NB4 (cell line): ENCODE results near the gene LRWD1.
"Not testable (repeated sequence)": the region's sequence is repeated elsewhere in the genome, so short reads cannot be mapped to it uniquely, and the experiment has no call there.

Source experiments
- MYC ChIP-seq: IDR thresholded peaks from 2 replicates; pipeline ENCODE4 v1.6.1; 2011; ENCODE audit warnings: low read depth, low read length
- POLR2A ChIP-seq: IDR thresholded peaks from 2 replicates; pipeline ENCODE4 v1.6.1; 2011; ENCODE audit warnings: mild to moderate bottlenecking; ENCODE audit not compliant: insufficient read length; ENCODE audit errors: extremely low read depth
- TF ChIP-seq, protein P1 (sequence below): IDR thresholded peaks from one replicate; pipeline ENCODE4 v1.5.1; 2012; ENCODE audit warnings: low read depth, low read length
- TF ChIP-seq, protein P2 (sequence below): IDR thresholded peaks from 2 replicates; pipeline ENCODE4 v1.6.1; 2011; ENCODE audit warnings: low read depth, low read length

GRCh38 chr7:102503141-102503540 is 38.4 kb downstream of the LRWD1 start:
- TF ChIP-seq, protein P1, sequence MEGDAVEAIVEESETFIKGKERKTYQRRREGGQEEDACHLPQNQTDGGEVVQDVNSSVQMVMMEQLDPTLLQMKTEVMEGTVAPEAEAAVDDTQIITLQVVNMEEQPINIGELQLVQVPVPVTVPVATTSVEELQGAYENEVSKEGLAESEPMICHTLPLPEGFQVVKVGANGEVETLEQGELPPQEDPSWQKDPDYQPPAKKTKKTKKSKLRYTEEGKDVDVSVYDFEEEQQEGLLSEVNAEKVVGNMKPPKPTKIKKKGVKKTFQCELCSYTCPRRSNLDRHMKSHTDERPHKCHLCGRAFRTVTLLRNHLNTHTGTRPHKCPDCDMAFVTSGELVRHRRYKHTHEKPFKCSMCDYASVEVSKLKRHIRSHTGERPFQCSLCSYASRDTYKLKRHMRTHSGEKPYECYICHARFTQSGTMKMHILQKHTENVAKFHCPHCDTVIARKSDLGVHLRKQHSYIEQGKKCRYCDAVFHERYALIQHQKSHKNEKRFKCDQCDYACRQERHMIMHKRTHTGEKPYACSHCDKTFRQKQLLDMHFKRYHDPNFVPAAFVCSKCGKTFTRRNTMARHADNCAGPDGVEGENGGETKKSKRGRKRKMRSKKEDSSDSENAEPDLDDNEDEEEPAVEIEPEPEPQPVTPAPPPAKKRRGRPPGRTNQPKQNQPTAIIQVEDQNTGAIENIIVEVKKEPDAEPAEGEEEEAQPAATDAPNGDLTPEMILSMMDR = not testable (repeated sequence)
- not testable (repeated sequence) for TF ChIP-seq POLR2A, MYC
- TF ChIP-seq, protein P2, sequence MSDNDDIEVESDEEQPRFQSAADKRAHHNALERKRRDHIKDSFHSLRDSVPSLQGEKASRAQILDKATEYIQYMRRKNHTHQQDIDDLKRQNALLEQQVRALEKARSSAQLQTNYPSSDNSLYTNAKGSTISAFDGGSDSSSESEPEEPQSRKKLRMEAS = not testable (repeated sequence)
